Right kidney (tissue), 1 donor: Measurements from ENCODE around the gene ZNF580.

Source experiments
- DNase-seq: peaks from one replicate; pipeline ENCODE4 v3.0.0-alpha.2; 2016

ZNF580 gene

DNA sequence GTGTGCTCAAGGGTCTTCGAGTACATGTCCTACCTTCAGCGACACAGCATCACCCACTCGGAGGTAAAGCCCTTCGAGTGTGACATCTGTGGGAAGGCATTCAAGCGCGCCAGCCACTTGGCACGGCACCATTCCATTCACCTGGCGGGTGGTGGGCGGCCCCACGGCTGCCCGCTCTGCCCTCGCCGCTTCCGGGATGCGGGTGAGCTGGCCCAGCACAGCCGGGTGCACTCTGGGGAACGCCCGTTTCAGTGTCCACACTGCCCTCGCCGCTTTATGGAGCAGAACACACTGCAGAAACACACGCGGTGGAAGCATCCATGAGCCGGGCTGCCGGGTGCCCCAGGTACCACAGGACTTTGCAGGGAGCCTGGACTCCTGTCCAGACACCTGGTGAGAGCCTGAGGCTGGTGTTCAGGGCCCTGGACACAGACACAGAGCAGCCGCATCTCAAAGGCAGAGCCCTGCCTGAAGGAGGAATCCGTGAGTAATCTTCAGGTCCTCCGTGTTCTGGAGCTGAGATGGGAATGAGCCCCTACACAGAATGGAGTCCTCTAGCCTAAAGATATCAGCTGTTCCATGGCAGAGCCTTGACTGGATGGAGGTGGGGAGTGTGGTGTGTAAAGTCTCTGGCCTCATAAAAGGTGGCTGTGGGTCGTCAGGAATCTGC is 4.2 kb downstream of the ZNF580 start:
- DNase-seq, result no peak

DNA sequence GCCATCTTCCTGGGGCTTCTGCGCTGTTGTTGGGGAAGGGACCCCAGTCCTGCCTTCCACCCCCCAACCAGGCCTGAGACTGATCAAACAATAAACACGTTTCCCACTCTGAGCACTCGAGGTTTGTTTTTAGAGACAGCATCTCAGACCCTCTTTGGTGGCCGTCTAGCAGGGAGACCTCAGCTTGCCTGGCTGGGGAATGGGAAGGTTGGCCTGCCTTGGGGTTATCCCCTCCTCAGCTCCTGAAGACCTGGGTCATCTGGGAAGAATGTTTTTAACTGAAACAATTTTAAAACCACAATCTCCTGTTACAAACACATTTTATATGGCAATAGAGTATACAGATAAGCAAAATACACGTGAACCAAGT is 4.7 kb downstream of the ZNF580 start:
- DNase-seq, result no peak

DNA sequence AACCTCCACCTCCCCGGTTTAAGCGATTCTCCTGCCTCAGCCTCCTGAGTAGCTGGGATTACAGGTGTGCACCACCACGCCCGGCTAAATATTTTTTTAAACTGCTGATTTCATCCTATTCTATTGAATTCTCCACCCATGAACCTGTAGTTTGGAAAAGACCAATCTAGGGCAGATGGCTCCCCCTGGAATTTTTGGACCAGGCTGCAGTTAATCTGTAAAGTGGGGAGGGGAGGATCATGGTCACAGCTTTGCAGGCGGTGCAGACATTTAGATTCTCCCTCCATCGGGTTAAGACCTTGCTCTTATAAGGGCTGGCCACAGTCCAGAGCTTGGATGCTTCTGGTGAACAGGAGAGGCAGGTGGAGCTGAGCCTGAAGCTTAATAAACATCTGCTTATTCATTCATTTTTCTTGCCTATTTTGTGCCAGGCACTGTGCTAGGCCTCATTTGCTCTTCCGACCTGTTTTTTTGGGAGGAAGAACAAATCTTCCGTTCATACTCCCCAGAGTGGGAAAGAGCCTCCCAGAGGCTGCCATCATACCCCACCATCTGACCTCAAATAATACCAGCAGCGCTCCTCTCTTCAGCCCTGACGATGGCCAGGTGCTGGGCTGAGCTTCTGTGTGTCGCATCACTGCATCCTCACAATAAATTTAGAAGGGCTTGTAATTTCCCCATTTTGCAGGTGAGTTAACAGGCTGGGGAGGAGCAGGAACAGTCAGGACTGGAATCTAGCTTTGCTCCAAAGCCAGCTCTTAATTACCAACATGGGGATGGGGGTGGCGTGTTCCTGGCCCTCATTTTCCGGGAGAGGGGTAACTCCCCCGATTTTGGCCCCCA is 6.3 kb downstream of the ZNF580 start:
- DNase-seq, result no peak

DNA sequence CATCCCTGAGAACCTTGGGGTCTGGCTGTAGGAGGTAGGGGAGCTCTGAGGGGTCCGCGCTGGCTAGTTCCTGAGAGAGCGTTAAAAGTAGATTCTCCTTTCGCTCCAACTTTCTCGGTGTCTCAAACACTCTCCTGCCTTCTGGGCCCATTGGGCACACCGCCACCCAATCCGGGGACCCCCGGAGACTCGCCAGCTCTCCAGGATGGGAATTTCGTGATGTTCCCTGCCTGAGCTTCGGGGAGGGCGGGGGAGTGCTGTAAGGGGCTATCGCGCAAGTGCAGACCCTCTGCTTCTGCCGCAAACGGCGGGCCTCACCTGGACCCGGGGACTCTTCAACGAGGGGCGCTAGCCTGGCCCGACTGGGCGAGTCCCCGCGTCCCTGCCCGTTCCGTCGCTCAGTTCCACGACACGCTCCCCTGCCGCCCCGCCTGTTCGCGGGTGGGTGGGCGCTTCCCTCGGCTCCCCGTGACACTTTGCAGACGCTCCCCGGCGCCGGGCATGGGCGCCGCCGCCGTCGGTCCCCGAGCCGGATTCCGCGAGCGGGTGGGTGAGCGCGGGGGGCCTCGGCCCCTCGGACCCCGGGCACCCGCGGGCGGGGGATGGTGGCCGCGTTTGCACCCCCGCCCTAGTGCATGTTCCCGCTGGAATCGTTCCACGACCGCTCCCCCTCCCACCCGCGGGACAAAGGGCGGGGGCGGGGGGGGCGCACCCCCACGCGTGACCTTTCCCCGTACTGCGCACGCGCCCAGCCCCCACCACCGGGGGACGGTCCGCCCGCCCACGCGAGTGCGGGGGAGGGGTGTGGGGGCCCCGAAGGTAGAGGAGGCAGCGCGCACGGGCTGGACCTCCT is 7.2 kb downstream of the ZNF580 start, which contains the start of gene CCDC106:
Gene CCDC106 (plus strand): TSS at position 481 of the 853 bp plus-strand sequence. CDS start 835 bp downstream, outside the sequence.
- DNase-seq, result peak; percentile 93

DNA sequence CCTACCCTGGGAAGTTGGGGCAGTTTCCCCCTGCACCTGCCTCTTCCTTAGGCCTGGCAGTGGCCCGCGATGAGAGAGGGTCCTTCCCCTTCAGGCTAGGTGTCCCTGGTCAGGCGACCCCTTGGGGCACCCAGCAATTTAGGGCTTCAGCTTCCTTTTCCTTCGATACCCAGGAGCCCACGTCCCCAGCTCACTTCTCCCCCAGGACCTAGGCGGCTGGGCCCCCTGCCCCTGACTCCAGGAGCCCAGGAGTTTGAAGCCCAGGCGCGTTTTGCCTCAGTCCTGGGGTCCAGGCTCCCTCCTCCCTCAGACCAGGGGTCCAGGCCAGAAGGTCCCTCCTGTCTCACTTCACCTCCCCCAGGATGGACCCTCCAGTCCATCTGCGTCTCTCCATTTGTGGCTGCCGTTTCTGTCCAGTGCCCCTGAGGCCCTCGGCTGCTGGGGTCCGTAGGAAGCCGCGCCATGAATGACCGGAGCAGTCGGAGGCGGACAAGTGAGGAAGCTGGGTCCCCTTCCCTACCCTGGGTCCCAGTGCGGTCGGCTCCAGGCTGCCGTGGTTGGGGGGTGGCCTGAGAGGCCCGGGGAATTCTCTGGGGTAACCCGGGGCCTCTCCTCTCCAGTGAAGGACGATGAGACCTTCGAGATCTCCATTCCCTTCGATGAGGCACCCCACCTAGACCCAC is 7.9 kb downstream of the ZNF580 start:
- DNase-seq, result peak; percentile 66

DNA sequence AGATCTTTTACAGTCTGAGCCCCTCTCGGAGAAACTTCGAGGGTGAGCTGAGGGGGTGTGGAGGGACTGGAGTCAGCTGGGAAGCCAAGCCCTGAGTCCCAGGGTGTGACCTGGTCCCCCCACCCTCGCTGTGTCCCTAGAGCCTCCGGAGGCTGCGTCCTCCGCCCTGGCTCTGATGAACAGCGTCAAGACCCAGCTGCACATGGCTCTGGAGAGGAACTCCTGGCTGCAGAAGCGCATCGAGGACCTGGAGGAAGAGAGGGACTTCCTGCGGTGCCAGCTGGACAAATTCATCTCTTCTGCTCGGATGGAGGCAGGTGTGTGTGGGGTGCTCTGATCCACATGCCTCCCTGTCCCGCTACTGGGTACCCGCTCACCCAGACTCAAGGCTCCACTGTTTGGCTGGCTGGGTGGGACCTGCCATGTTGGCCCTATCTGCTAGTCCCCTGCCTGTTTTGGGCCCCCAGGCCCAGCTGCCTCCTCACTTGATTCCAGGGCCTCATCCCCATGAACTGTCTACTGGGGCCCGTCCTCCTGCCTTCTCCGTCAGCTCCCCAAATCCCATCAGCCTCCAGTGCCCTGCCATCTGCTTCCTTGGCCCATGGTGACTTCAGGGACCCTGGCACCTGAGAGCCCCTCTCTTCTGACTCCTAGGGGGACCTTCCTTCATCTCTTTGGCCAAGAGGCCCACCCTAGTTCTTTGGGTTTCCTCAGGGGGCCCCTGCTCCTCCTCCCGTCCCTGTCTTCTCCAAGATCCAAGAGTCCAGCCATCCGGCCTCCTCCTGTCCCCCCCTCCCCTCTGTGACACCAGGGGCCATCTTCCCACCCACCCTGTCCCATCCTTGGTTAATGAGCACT is 8.7 kb downstream of the ZNF580 start:
- no peak for DNase-seq

DNA sequence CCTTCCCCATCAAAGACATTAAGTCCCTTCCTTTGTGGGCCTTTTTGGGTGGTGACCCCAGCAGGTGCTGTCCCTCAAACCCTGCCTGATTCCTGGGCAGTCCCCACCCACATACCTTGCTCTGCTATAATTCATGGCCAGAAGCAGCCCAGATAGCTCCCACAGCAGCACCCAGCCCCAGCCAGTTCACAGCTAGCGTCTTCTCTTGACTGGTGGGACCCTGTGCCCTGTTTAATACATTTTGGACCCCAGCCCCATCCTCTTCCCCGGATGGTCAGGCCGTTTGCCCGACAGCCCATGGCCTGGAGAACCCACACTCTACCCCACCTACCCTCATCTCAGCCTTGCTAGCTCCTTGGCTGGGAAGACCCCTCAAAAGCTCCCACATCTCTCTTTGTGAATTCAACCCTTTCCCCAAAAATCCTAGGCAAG is 9.3 kb downstream of the ZNF580 start:
- DNase-seq, result no peak

DNA sequence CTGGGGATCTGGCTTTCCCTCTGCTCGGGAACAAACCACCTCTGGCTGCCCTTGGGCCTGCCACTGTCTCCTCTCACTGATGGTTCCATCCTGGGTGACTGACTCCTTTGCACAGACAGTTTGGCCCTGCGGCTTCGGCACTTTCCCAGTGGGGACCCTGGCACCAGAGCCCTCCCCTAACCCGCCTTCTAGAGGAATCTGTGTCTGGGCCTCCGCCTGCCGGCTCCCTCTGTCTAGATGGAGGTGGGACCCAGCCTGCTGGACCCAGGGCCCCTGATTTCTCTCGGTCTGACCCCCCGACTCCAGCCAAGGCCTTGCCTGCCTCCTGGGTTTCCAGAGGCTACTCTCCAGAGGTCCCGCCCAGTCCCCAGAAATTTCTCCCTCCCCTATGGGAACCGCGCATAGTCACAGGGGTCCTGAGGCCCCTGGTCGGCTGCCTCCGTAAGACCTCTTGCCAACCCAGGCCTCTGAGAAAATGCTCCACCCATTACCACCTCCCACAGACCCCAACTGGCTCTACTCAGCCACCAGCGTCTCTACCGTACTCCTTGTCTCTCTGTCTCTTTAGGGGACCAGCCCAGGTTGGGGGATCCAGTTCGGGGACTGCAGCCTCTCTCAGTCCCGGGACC is 9.9 kb downstream of the ZNF580 start:
- no peak for DNase-seq

DNA sequence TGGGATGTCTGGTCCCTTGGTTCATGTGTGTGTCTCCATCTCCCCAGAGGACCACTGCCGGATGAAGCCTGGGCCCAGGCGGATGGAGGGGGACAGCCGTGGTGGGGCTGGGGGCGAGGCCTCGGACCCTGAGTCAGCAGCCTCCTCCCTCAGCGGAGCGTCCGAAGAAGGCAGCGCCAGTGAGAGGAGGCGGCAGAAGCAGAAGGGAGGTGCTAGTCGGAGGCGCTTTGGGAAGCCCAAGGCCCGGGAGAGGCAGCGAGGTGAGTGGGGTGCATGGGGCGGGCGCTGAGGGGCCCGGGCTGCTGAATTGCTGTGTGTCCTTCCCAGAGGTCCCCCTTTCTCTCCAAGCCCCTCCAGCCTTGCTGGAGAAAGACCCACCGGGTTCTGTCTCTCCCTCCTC is 10.4 kb downstream of the ZNF580 start:
- DNase-seq, result no peak

DNA sequence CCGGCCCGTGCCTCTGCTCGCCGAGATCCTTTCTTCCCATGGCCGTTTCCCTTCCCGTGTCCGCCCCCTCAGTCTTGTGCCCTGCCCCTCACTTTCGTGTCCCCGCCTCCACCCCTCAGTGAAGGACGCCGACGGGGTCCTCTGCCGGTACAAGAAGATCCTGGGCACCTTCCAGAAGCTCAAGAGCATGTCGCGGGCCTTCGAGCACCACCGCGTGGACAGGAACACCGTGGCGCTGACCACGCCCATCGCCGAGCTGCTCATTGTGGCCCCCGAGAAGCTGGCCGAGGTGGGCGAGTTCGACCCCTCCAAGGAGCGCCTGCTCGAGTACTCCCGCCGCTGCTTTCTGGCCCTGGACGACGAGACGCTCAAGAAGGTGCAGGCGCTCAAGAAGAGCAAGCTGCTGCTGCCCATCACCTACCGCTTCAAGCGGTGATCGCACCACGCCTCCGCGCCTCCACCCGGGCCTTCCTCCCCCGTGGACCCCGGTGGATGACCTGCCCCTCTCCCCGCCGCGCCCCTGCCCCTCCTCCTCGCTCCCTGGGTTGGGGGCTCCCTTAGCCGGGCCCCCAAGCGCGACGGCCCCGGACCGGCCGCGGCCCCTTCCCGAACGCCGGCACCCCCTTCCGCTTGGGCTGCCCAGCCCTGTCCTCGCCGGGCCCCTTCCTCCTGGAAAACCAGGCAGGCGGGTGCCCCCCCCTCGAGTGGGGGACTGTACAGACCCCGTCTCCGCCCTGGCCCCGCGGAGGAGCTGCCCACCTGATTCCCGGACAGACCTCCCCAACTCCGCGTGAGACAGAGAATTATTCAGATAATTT is 11.7 kb downstream of the ZNF580 start:
- DNase-seq, result peak; percentile 17

DNA sequence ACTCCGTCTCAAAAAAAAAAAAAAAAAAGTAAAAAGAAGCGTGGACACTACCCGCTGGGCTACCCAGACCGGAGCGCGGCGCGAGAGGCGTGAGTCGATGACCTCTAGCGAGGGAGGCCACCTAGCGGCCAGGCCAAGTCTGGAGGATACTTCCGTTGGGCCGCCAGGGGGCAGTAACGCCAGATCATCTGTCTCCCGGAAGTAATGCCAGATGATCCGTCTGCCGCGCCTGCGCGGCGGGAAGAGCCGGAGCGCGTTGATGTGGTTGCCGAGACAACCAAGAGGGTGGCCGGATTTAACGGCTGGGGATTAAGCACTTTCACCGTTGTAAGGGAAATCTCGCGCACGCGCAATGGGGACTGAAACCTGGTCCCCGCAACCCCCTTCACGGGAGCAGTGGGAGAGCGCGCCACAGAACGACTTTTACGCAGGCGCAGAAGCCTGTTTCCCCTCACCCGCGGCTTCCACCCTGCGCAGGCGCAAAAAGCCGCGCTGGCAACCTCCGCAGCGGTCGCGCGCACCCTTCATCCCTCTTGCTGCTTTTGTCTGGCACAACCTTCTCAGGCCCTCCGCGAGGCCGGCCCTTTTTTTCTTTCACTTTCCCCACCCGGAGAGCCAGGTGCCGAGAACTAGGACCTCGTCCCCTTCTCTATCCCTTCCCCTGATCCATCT is 13.0 kb downstream of the ZNF580 start:
- DNase-seq, result peak; percentile 100

DNA sequence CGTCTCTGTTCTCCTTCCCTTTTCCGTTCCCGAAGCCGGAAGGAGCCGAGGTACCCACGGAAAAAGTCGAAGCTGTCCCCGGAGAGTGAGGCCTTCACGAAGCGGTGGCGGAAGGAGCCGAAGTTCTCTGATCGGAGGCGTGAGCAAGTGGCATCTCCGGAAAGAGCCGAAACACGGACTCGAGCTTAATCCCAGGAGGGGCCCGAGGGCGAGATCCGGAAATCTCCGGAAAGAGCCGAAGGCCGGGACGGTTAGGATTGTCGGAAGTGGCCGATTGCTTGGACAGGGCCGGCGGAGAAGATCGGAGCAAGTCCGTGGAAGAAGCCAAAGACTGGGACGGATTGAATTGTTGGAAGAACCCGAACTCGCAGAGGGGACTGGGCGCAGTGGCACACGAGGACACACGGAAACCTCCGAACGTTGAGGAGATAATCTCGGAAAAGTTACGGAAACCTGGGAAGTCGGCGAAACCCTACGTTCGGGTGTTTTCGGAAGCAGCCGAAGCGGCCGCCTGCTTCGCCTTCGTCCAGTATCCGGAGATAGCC is 13.6 kb downstream of the ZNF580 start:
- peak; percentile 99 for DNase-seq

DNA sequence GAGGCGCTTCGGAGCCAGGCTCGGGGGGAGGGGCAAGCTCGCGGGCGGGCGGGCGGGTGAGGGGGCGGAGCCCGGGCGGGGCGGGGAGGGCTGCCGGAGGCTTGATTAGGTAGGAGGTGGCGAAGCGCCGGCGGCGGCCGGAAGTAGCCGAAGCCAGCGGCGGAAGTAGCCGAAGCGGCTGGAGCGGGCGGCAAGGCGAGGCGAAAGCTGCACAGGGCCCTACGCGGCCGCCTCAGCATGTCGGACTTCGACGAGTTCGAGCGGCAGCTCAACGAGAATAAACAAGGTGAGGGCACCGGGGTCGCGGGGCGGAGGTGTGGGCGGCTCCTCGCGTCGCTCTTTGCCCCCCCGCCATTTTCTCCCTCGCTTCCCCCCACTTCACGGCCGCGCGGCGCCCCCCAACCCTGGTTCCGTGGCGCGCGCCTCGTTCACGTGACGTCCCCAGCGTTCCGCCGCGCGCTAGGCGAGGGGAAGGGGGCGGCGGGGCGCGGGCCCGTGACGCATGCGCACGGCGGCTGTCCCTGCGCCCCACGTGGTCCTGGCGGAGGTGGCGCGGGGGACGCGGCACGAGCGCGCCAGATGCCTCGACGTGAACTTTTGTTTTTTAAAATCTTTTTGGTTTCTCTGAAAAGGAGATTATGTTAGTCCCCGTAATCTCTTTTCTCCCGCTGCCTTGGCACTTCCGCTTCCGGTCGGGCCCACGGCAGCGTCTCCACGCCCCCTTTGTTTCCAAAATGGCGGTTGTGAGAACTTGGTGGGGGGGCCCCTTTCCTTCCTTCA is 14.3 kb downstream of the ZNF580 start, which contains the start of gene U2AF2:
Gene U2AF2 (plus strand): TSS at position 168 of the 780 bp plus-strand sequence. CDS start 70 bp downstream, at position 238.
- DNase-seq, result peak; percentile 95

DNA sequence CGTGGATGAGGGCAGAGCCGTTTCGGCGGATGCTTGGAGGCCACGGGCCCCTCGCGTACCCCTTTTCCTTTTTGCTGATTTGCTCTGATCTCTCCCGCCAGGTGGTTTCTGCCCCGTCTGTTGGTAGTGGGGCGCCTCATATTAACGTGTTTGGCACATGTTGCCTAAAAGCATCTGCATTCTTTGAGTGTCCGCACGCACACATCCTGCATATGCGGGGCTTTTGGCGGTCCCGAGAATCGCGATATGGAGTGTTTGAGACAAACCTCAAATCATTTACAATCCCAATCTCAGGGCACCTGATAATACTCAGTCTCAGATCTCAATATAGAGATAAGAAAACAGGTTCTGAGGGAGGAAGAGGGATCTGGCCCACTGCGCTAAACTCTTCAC is 14.8 kb downstream of the ZNF580 start:
- DNase-seq, result no peak

DNA sequence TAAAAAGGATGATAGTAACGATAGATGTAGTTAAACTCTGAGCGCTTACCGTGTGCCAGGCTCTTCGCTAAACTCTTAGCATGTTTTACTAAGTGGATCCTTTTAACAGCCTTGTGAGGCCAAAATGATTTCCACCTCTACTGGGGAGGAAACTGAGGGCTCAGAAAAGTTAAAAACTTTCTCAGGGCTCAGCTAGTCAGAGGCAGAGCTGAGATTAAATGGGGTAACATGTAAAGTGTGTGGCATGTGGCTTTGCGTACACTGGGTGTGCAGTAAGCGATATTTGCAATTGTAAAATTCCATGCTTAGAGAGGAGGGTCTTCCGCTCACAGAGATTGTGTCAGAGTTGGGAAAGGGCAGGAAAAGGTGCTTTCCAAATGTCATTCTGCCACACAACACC is 15.8 kb downstream of the ZNF580 start:
- no peak for DNase-seq

DNA sequence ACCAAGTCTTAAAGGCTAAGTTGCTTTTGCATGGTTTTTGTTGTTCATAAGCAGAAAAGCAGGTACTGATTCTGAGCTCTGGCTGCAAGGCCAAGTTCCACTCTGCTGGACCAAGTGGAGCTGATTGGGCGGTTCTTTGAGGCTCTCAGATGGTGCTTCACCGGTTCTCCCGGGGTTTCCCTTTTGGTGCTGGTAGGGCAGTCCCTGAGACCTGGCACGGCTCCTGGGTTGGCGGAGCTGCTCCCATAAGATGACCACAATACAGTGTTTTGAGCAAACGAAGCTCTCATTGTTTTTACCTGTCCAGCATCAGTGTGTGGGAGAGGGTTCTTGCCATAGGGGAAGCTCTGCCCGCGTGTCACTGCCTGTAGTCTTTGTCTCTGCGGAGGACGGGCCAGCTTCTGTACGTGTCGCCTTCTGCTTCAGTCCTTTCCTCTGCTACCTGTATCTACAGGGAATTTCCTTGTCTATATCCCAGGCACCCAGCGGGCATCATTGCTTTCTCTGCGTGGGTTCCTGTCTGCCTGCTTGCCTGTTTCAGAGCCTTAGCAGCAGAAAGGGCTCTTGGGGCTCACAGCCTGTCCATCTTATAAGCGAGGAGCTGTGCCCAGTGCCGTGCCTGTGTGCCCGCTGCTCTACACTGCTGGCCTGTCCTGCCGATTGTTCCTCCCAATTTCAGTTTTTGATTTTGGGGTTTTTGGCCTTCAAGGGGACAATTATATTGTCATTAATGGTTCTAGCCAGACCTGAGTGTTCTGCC is 16.4 kb downstream of the ZNF580 start:
- no peak for DNase-seq

DNA sequence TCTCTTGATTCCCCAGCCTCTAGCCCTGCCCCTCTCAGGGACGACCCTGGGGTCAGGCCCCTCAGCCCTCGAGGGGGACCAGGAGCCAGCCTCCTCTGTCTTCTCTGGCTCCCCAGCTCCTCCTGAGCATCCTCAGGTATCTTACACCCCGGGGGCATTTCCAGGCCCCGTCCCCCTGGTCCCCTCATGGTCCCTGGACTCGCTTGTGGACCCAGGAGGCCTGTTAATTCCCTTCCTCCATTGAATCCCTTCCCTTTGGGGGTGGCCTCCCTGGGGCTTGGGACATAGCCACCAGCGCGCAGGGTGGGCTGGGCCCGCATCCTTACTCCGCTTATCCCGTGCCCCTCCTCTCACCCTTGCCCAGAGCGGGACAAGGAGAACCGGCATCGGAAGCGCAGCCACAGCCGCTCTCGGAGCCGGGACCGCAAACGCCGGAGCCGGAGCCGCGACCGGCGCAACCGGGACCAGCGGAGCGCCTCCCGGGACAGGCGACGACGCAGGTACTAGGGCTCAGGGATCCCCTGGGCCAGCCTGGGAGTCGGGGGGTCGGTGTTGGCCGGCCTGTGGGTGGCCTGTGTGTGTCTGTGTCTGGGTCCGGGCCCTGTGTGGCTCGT is 18.2 kb downstream of the ZNF580 start:
- no peak for DNase-seq
